ENCODE measurements around the gene SYNDIG1L. TPM values are rescaled to one million over a fixed set of nuclear protein-coding genes. Genes with fewer than 3 reads are reported as not detected.

SYNDIG1L gene
- total and polyA plus RNA-seq, 9 of the 15 experiments (the other 6 are each of a cell fraction or from before 2014, with no cell fraction given) = not detected

- TF ChIP-seq RAD21 (CRISPR knock-in tag; conservative IDR thresholded peaks at IDR 0.05 in 1 of 2, IDR thresholded peaks at IDR 0.05 in 1 of 2) (peak in 1 of 2 experiments; percentile 45; a peak in 2 of 4 replicates), JUND (IDR thresholded peaks at IDR 0.05; ENCODE audit: borderline replicate concordance, low read depth, low read length) (peak; percentile 75), JUND (tag; IDR thresholded peaks at IDR 0.05; ENCODE audit: borderline replicate concordance, low read depth, low read length) (peak; percentile 40; the same call in 1 of the 3 replicates), FOSL1 (tag; conservative IDR thresholded peaks at IDR 0.05) (0 out of 2 replicates have a peak, but pooled peaks have one; percentile 35), RAD51 (IDR thresholded peaks at IDR 0.05; ENCODE audit: borderline replicate concordance, low read depth) (no peak), NFE2 (IDR thresholded peaks at IDR 0.05; ENCODE audit: low read depth) (peak; percentile 76), TFE3 (CRISPR knock-in tag; IDR thresholded peaks at IDR 0.05) (peak; percentile 55), CTCF (IDR thresholded peaks at IDR 0.05 in 2 of 3, conservative IDR thresholded peaks at IDR 0.05 in 1 of 3; ENCODE audit: insufficient read depth in 2 of 3, low read depth in 1 of 3, low read length in 3 of 3) (peak; percentile 57 to 64 (median 63)), THAP7 (CRISPR knock-in tag; IDR thresholded peaks at IDR 0.05) (no peak)
- ATAC-seq (peak; percentile 99), DNase-seq (ENCODE audit: extremely low read depth in 1 of 4, low spot score in 3 of 4) (peak; percentile 41 to 53 (median 46)), FAIRE-seq (peak; percentile 56)
- intact Hi-C loops (cut with micrococcal nuclease) (loop anchor here (5.0 kb wide), 1 partner anchor 33 kb away; the partner anchor contains the start of genes ISCA2 and NPC2), in situ Hi-C loops (cut with MboI) (no loop called here)
- Histone ChIP-seq H3K9me3 (replicated peaks; ENCODE audit: control insufficient read depth, insufficient read depth, low read depth, low read length) (no peaks in the 10 kb centered on the region), H3K36me3 (ENCODE audit: control insufficient read depth, insufficient read depth, low read length) (no peaks in the 10 kb centered on the region), H3K4me1 (replicated peaks in 1 of 2; ENCODE audit: control insufficient read depth in 2 of 2, insufficient read depth in 2 of 2, low read length in 2 of 2) (no peaks in the 10 kb centered on the region; a peak in 1 of 5 replicates), H3K27me3 (ENCODE audit: control insufficient read depth in 2 of 2, insufficient read depth in 2 of 2, low read length in 2 of 2) (peaks cover 7 to 68% of the 10 kb centered on the region in 2 experiments; a peak in 4 of 5 replicates), H3K4me3 (no peak overlapping the region), H3K79me2 (ENCODE audit: control insufficient read depth, insufficient read depth, low read length) (no peaks in the 10 kb centered on the region), H3K27ac (ENCODE audit: extremely low read depth, low read depth, low read length) (no peak overlapping the region), H3K9ac (ENCODE audit: insufficient read depth in 1 of 2, low read depth in 2 of 2, low read length in 2 of 2) (no peak overlapping the region), H3K4me2 (ENCODE audit: insufficient read depth, low read length) (no peak overlapping the region), H3K9me1 (ENCODE audit: control insufficient read depth, insufficient read depth, low read length) (no peaks in the 10 kb centered on the region), H4K20me1 (replicated peaks; ENCODE audit: control insufficient read depth, insufficient read depth, low read length) (no peaks in the 10 kb centered on the region; the same call in 1 of the 2 replicates), H2AFZ (ENCODE audit: low read depth, low read length) (no peak overlapping the region)
- POLR2A ChIA-PET = no interaction called here
- 2% methylated on average over 10 of the region's 10 CpGs for WGBS (ENCODE audit: insufficient coverage, low coverage, missing lambda C conversion rate)
- no TSS peak for BruUV-seq (replicated peaks)
- CTCF ChIA-PET (ENCODE audit: low intra/inter-chr PET ratio) = no interaction called here
Observed at GRCh38 chr14:74459289-74459946, 33.4 kb upstream of the SYNDIG1L start.

All from K562 (cell line).